B cell (primary cell): Measurements from ENCODE around the gene IGFLR1. TPM values are rescaled to one million over a fixed set of nuclear protein-coding genes. Genes with fewer than 3 reads are reported as not detected.
A peak's percentile ranks its signal among the peaks of the same experiment; 100 is the strongest.

Source experiments
- ATAC-seq: fragments of 200-7000 bp; cut with Tn5 transposase; one replicate; pipeline ENCODE4 v1.10.0; 2021; ENCODE audit warnings: low read depth, mild to moderate bottlenecking, moderate number of reproducible peaks, moderate library complexity
- CTCF ChIA-PET: fragments of 350-600 bp; sonication (Branson Sonifier 250); formaldehyde crosslinking; loops from one replicate; lab custom pipeline; 2021; ENCODE audit warnings: antibody characterized with exemption, inconsistent platforms; lab: Charles Lee
- POLR2A ChIA-PET: fragments of 350-600 bp; sonication (Branson Sonifier 250); formaldehyde crosslinking; loops from one replicate; lab custom pipeline; 2021; ENCODE audit warnings: antibody characterized with exemption; lab: Charles Lee
- DNase-seq: peaks from one replicate; pipeline ENCODE4 v3.0.0; 2013
- H2AFZ ChIP-seq: 2 replicates; pipeline ENCODE4 v1.6.1; 2012; ENCODE audit warnings: mild to moderate bottlenecking, low read depth, low read length; ENCODE audit not compliant: insufficient read depth, poor library complexity, severe bottlenecking
- H3K27ac ChIP-seq, 2 donors: 1 replicate in 1 of 2; 2 replicates in 1 of 2; pipeline ENCODE4 v1.5.1; 2012 to 2013; ENCODE audit warnings: low read length in 2 of 2, mild to moderate bottlenecking in 2 of 2, moderate library complexity in 1 of 2
- H3K27me3 ChIP-seq, 4 experiments: fragments of 200-600 bp in 1 of 4; sonication (generic) in 1 of 4; replicated peaks in 1 of 4; 1 replicate in 2 of 4; 2 replicates in 2 of 4; pipeline versions ENCODE4 v1.6.1 to v1.7.0; 2013 to 2016; ENCODE audit warnings: low read length in 3 of 4, mild to moderate bottlenecking in 2 of 4, mixed read lengths in 1 of 4, moderate library complexity in 1 of 4; ENCODE audit not compliant: insufficient read depth in 4 of 4, control insufficient read depth in 3 of 4; ENCODE audit errors: control extremely low read depth in 1 of 4
- H3K36me3 ChIP-seq, 2 experiments: replicated peaks in 1 of 2; 1 replicate in 1 of 2; 2 replicates in 1 of 2; pipeline versions ENCODE4 v1.6.1 to v1.7.1; 2013; ENCODE audit warnings: low read length in 1 of 2; ENCODE audit not compliant: insufficient read depth in 2 of 2, control insufficient read depth in 1 of 2; ENCODE audit errors: control extremely low read depth in 1 of 2, extremely low read depth in 1 of 2
- H3K4me1 ChIP-seq, 2 donors: fragments of 200-600 bp in 1 of 2; sonication (generic) in 1 of 2; 1 replicate in 1 of 2; 2 replicates in 1 of 2; pipeline versions ENCODE4 v1.5.1 to v1.6.1; 2013 to 2017; ENCODE audit warnings: low read length in 2 of 2; ENCODE audit not compliant: control insufficient read depth in 2 of 2, insufficient read depth in 2 of 2
- H3K4me2 ChIP-seq: replicated peaks from 2 replicates; pipeline ENCODE3; 2012; ENCODE audit warnings: mild to moderate bottlenecking, low read depth, low read length; ENCODE audit not compliant: poor library complexity, severe bottlenecking
- H3K4me3 ChIP-seq, 5 experiments: fragments of 200-600 bp in 1 of 5; sonication (generic) in 1 of 5; 1 replicate in 3 of 5; 2 replicates in 2 of 5; pipeline versions ENCODE4 v1.5.1 to v1.7.0; 2011 to 2016; ENCODE audit warnings: low read length in 4 of 5, mild to moderate bottlenecking in 4 of 5, low read depth in 2 of 5, control low read depth in 1 of 5, moderate library complexity in 1 of 5; ENCODE audit not compliant: insufficient read depth in 1 of 5; ENCODE audit errors: control extremely low read depth in 1 of 5, extremely low read depth in 1 of 5
- H3K79me2 ChIP-seq: fragments of 200-600 bp; sonication (generic); one replicate; pipeline ENCODE4 v1.6.0; 2016; ENCODE audit warnings: low read length; ENCODE audit not compliant: control insufficient read depth, insufficient read depth
- H3K9ac ChIP-seq: fragments of 200-600 bp; sonication (generic); 2 replicates; pipeline ENCODE4 v1.6.1; 2017; ENCODE audit warnings: mild to moderate bottlenecking, low read length, moderate library complexity
- H3K9me3 ChIP-seq, 3 donors: one replicate each; pipeline versions ENCODE4 v1.6.1 to v1.7.1; 2013; ENCODE audit warnings: low read length in 2 of 3; ENCODE audit not compliant: control insufficient read depth in 2 of 3, insufficient read depth in 1 of 3; ENCODE audit errors: control extremely low read depth in 1 of 3
- H4K20me1 ChIP-seq: 2 replicates; pipeline ENCODE4 v1.6.0; 2012; ENCODE audit warnings: mild to moderate bottlenecking, low read length; ENCODE audit not compliant: insufficient read depth, control insufficient read depth, poor library complexity, severe bottlenecking
- H3K27ac Mint-ChIP-seq: one replicate; pipeline ENCODE4 v1.8.0; 2021; ENCODE audit warnings: mixed read lengths
- H3K27me3 Mint-ChIP-seq: one replicate; pipeline ENCODE4 v1.8.0; 2021; ENCODE audit warnings: mixed read lengths
- H3K4me1 Mint-ChIP-seq: one replicate; pipeline ENCODE4 v1.8.0; 2021; ENCODE audit warnings: mixed read lengths
- H3K4me3 Mint-ChIP-seq: one replicate; pipeline ENCODE4 v1.8.0; 2021; ENCODE audit warnings: mixed read lengths
- H3K9me3 Mint-ChIP-seq: one replicate; pipeline ENCODE4 v1.8.0; 2022; ENCODE audit warnings: mixed read lengths; ENCODE audit not compliant: insufficient read depth
- CTCF ChIP-seq: fragments of 200-600 bp; IDR thresholded peaks from one replicate; pipeline ENCODE4 v1.8.0; 2022; ENCODE audit warnings: antibody characterized with exemption, mild to moderate bottlenecking
- EZH2 ChIP-seq: IDR thresholded peaks from 2 replicates; pipeline ENCODE4 v1.6.1; 2012; ENCODE audit warnings: borderline replicate concordance, low read depth, mild to moderate bottlenecking, moderate library complexity, low read length; ENCODE audit not compliant: insufficient read depth, poor library complexity, severe bottlenecking
- WGBS: methylation state at CpG from one replicate; pipeline ENCODE4 v1.1.5; 2013; ENCODE audit warnings: missing lambda C conversion rate; ENCODE audit not compliant: insufficient coverage; 5-methylcytosine and 5-hydroxymethylcytosine counted together
- intact Hi-C: fragments of 100-400 bp; cut with micrococcal nuclease; formaldehyde crosslinking; loops from one replicate; pipeline ENCODE4 v1.10.0; 2022
- polyA plus RNA-seq: library from polyadenylated mRNA; depleted of rRNA; stranded (reverse); fragments of >200 nt; gene quantifications from 2 replicates; pipeline ENCODE4 v1.2.3, GENCODE V29; 2012
- total RNA-seq, 2 donors: library from RNA; stranded (reverse); fragments of 120-200 nt in 1 of 2; gene quantifications; 1 replicate in 1 of 2; 2 replicates in 1 of 2; pipeline versions ENCODE4 v1.2.3 to v1.2.4, GENCODE V29; 2013 to 2022

IGFLR1 gene
- total and polyA plus RNA-seq, 2 donors (not counting 1 experiment from before 2014, with no cell fraction given): 130 to 245 TPM

GRCh38 chr19:35702223-35703012 is 39.8 kb downstream of the IGFLR1 start:
- peak overlapping the region; percentile 99 for H2AFZ ChIP-seq
- intact Hi-C loops: loop anchor here (1.0 to 5.0 kb wide), 8 partner anchors 9 to 352 kb away; partner anchors contain the start of genes COX6B1, HAUS5, LIN37 and THAP8
- 1% methylated on average over 50 of the region's 50 CpGs for WGBS
- no peaks in the 10 kb centered on the region for H3K9me3 Mint-ChIP-seq
- DNase-seq (peak; percentile 96), ATAC-seq (peak; percentile 99)
- H3K36me3 ChIP-seq: no peaks in the 10 kb centered on the region
- H3K79me2 ChIP-seq: no peaks in the 10 kb centered on the region
- H3K9ac ChIP-seq: peak overlapping the region; percentile 87
- peak overlapping the region; percentile 98 for H3K27ac Mint-ChIP-seq
- no peaks in the 10 kb centered on the region for H4K20me1 ChIP-seq
- peaks cover 8% of the 10 kb centered on the region for H3K4me1 Mint-ChIP-seq
- POLR2A ChIA-PET: interaction anchor here (0.6 to 3.3 kb wide), 8 partner anchors 10 to 197 kb away, joined by 3 to 53 read pairs (median 6); partner anchors contain the start of genes COX6B1, IGFLR1, NFKBID and PSENEN
- H3K4me3 Mint-ChIP-seq: peak overlapping the region; percentile 98
- H3K9me3 ChIP-seq: no peaks in the 10 kb centered on the region
- TF ChIP-seq CTCF (no peak), EZH2 (no peak)
- H3K4me1 ChIP-seq: peaks cover 0 to 19% of the 10 kb centered on the region in 2 donors
- H3K27me3 Mint-ChIP-seq: no peaks in the 10 kb centered on the region
- CTCF ChIA-PET: interaction anchor here (0.6 to 2.4 kb wide), 12 partner anchors 8 to 333 kb away, joined by 3 to 40 read pairs (median 4); partner anchors contain the start of genes COX6B1, IGFLR1, LIN37 and PSENEN
- H3K27ac ChIP-seq: peak overlapping the region; percentile 59 to 74
- H3K4me3 ChIP-seq: peak overlapping the region in 4 of 5 experiments; percentile 61 to 86 (median 74)
- peak overlapping the region; percentile 93 for H3K4me2 ChIP-seq
- H3K27me3 ChIP-seq: no peaks in the 10 kb centered on the region
